Esophagus squamous epithelium (tissue), 4 donors: Measurements from ENCODE around the gene PAEP.

Experiments
- POLR2A ChIP-seq, 4 donors: fragments of 450-650 bp; IDR thresholded peaks; one replicate each; pipeline ENCODE4 v1.6.1; 2017; ENCODE audit warnings: antibody characterized with exemption in 4 of 4, mild to moderate bottlenecking in 4 of 4, moderate library complexity in 3 of 4
- TF ChIP-seq, protein P1 (sequence below), 6 experiments: fragments of 450-650 bp in 4 of 6; fragments of 200-600 bp in 2 of 6; sonication (generic) in 2 of 6; IDR thresholded peaks; one replicate each; pipeline ENCODE4 v1.5.1; 2016 to 2019; ENCODE audit warnings: antibody characterized with exemption in 6 of 6, mild to moderate bottlenecking in 4 of 6, moderate library complexity in 4 of 6

DNA sequence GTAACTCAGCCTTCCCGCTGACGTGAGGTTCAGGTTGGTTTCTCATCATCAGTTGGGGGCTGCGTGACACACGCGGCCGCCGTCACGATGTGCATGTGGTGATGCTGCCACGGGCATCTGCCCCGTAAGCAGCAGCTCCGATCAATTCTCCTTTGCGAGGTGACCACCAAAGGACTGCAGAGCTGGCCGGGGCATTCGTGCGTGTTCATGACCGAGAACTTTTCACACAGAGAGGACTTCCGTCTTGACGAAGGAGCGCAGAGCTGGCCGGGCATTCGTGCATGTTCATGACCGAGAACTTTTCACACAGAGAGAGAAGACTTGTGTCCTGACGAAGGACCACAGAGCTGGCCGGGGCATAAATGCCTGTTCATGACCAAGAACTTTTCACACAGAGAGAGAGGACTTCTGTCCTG is 44.1 kb upstream of the PAEP start:
- TF ChIP-seq, protein P1, sequence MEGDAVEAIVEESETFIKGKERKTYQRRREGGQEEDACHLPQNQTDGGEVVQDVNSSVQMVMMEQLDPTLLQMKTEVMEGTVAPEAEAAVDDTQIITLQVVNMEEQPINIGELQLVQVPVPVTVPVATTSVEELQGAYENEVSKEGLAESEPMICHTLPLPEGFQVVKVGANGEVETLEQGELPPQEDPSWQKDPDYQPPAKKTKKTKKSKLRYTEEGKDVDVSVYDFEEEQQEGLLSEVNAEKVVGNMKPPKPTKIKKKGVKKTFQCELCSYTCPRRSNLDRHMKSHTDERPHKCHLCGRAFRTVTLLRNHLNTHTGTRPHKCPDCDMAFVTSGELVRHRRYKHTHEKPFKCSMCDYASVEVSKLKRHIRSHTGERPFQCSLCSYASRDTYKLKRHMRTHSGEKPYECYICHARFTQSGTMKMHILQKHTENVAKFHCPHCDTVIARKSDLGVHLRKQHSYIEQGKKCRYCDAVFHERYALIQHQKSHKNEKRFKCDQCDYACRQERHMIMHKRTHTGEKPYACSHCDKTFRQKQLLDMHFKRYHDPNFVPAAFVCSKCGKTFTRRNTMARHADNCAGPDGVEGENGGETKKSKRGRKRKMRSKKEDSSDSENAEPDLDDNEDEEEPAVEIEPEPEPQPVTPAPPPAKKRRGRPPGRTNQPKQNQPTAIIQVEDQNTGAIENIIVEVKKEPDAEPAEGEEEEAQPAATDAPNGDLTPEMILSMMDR (IDR thresholded peaks at IDR 0.05): no peak
- TF ChIP-seq POLR2A (IDR thresholded peaks at IDR 0.05): no peak
